A549 (cell line): ENCODE results near the gene RNF44.

Experiments used
- BCL3 ChIP-seq: fragments of >200 bp; sonication (Bioruptor Twin); formaldehyde crosslinking; IDR thresholded peaks from 3 replicates; pipeline ENCODE4 v1.6.1; 2016
- CBX8 ChIP-seq: fragments of 200-600 bp; sonication (generic); IDR thresholded peaks from 2 replicates; pipeline ENCODE4 v1.6.1; 2016
- CEBPB ChIP-seq, 2 experiments: fragments of >200 bp in 1 of 2; sonication (Bioruptor Twin) in 1 of 2; formaldehyde crosslinking in 1 of 2; IDR thresholded peaks; 2 replicates each; pipeline ENCODE4 v1.6.1; 2012 to 2016
- CTCF ChIP-seq: fragments of >200 bp; sonication (Bioruptor Twin); formaldehyde crosslinking; IDR thresholded peaks from 3 replicates; pipeline ENCODE4 v1.5.1; 2016
- EP300 ChIP-seq, 2 experiments: fragments of >200 bp; sonication (Bioruptor Twin); formaldehyde crosslinking; IDR thresholded peaks; 2 replicates in 1 of 2; 3 replicates in 1 of 2; pipeline ENCODE4 v1.6.1; 2016 to 2017
- FOXS1 ChIP-seq: fragments of 250-450 bp; sonication (Bioruptor Pico); IDR thresholded peaks from 2 replicates; pipeline ENCODE4 v1.5.0; 2020; ENCODE audit warnings: mild to moderate bottlenecking, moderate library complexity
- MAX ChIP-seq: IDR thresholded peaks from 2 replicates; pipeline ENCODE4 v1.6.1; 2012
- MAZ ChIP-seq: fragments of 150-350 bp; IDR thresholded peaks from 2 replicates; pipeline ENCODE4 v1.6.1; 2014; ENCODE audit warnings: antibody characterized with exemption, low read depth, low read length, borderline replicate concordance
- MYC ChIP-seq: IDR thresholded peaks from 2 replicates; pipeline ENCODE4 v1.6.1; 2012; ENCODE audit warnings: mild to moderate bottlenecking, inconsistent platforms, low read length, improper control_type of control experiment, borderline replicate concordance
- REST ChIP-seq: fragments of 200-600 bp; sonication (generic); IDR thresholded peaks from 2 replicates; pipeline ENCODE4 v1.6.1; 2016; ENCODE audit warnings: antibody characterized with exemption, mild to moderate bottlenecking, moderate library complexity
- SMC3 ChIP-seq: fragments of >200 bp; sonication (Bioruptor Twin); formaldehyde crosslinking; IDR thresholded peaks from 3 replicates; pipeline ENCODE4 v1.6.1; 2018; ENCODE audit warnings: inconsistent platforms
- USF2 ChIP-seq: fragments of 450-650 bp; IDR thresholded peaks from 2 replicates; pipeline ENCODE4 v1.6.1; 2014; ENCODE audit warnings: antibody characterized with exemption

GRCh38 chr5:176561259-176561658, 24.1 kb upstream of the RNF44 start:
- TF ChIP-seq REST (no peak), CTCF (no peak), USF2 (no peak), MAX (no peak), CBX8 (no peak), MAZ (no peak), BCL3 (no peak), MYC (no peak), CEBPB (IDR thresholded peaks at IDR 0.05) (no peak), FOXS1 (CRISPR knock-in tag) (no peak), EP300 (IDR thresholded peaks at IDR 0.05) (no peak), SMC3 (no peak)
